PC-9 (cell line): ENCODE data around the gene CLIC6.

ENCODE experiments used
- EZH2 ChIP-seq: fragments of 200-600 bp; sonication (generic); IDR thresholded peaks from 2 replicates; pipeline ENCODE4 v1.8.0; 2017; ENCODE audit warnings: antibody characterized with exemption, low read depth
- TF ChIP-seq, protein P1 (sequence below): fragments of 200-600 bp; sonication (generic); conservative IDR thresholded peaks from 2 replicates; pipeline ENCODE4 v1.6.1; 2017; ENCODE audit warnings: mixed run types, antibody characterized with exemption, mild to moderate bottlenecking, moderate library complexity

DNA sequence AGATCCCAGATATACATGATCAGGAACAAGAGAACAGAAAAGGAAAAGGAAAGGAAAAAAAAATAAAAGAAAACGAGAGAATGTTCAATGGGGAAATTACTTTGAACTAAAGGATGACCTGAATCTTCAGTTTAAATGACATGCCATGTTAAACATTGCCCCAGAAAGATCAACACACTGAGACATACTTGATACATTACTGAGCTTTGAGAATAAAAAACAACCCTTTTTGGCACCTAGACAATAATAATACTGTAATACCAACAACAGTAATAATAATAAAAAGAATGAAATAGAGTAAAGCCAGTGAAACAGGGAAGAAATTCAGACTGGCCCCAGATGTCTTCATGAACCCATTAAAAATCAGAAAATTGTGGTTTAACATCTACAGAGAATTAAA is 44.8 kb downstream of the CLIC6 start:
- TF ChIP-seq, protein P1, sequence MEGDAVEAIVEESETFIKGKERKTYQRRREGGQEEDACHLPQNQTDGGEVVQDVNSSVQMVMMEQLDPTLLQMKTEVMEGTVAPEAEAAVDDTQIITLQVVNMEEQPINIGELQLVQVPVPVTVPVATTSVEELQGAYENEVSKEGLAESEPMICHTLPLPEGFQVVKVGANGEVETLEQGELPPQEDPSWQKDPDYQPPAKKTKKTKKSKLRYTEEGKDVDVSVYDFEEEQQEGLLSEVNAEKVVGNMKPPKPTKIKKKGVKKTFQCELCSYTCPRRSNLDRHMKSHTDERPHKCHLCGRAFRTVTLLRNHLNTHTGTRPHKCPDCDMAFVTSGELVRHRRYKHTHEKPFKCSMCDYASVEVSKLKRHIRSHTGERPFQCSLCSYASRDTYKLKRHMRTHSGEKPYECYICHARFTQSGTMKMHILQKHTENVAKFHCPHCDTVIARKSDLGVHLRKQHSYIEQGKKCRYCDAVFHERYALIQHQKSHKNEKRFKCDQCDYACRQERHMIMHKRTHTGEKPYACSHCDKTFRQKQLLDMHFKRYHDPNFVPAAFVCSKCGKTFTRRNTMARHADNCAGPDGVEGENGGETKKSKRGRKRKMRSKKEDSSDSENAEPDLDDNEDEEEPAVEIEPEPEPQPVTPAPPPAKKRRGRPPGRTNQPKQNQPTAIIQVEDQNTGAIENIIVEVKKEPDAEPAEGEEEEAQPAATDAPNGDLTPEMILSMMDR, result no peak
- no peak for TF ChIP-seq EZH2
